ENCODE data around the gene CALHM5.

Gene CALHM5

GRCh38 chr6:116508527-116508926 lies 2.9 kb upstream of the CALHM5 start:
- no peak for DNase-seq (ENCODE audit: low read depth in 3 of 3)

- no peak for DNase-seq (ENCODE audit: low read depth in 3 of 3)
Measured at GRCh38 chr6:116512111-116512559, 696 bp downstream of the CALHM5 start.

- no peak for DNase-seq (ENCODE audit: low read depth in 3 of 3)
Measured at GRCh38 chr6:116512734-116513133, 1.3 kb downstream of the CALHM5 start.

GRCh38 chr6:116513224-116513875 lies 1.9 kb downstream of the CALHM5 start:
- DNase-seq (ENCODE audit: low read depth in 3 of 3) = no peak

GRCh38 chr6:116514111-116514510 lies 2.7 kb downstream of the CALHM5 start:
- no peak for DNase-seq (ENCODE audit: low read depth in 3 of 3)

- DNase-seq (ENCODE audit: low read depth in 3 of 3) = no peak
Measured at GRCh38 chr6:116515141-116515540, 3.7 kb downstream of the CALHM5 start.

- no peak for DNase-seq (ENCODE audit: low read depth in 3 of 3)
Measured at GRCh38 chr6:116518621-116519368, 7.4 kb downstream of the CALHM5 start.

GRCh38 chr6:116522896-116523295 lies 11.5 kb downstream of the CALHM5 start:
- no peak for DNase-seq (ENCODE audit: low read depth in 3 of 3)

- no peak for DNase-seq (ENCODE audit: low read depth in 3 of 3)
Measured at GRCh38 chr6:116524236-116524635, 12.8 kb downstream of the CALHM5 start.

- no peak for DNase-seq (ENCODE audit: low read depth in 3 of 3)
Measured at GRCh38 chr6:116528133-116528532, 16.7 kb downstream of the CALHM5 start.

- DNase-seq (ENCODE audit: low read depth in 3 of 3) = no peak
Measured at GRCh38 chr6:116528780-116529179, 17.3 kb downstream of the CALHM5 start.

GRCh38 chr6:116529466-116530290 lies 18.2 kb downstream of the CALHM5 start:
- no peak for DNase-seq (ENCODE audit: low read depth in 3 of 3)

- no peak for DNase-seq (ENCODE audit: low read depth in 3 of 3)
Measured at GRCh38 chr6:116530436-116530835, 19.0 kb downstream of the CALHM5 start.

GRCh38 chr6:116531675-116532570 lies 20.5 kb downstream of the CALHM5 start:
- DNase-seq (ENCODE audit: low read depth in 3 of 3) = peak; percentile 21 to 50 (median 32)

- DNase-seq (ENCODE audit: low read depth in 3 of 3) = no peak
Measured at GRCh38 chr6:116533233-116533957, 22.0 kb downstream of the CALHM5 start.

- DNase-seq (ENCODE audit: low read depth in 3 of 3) = no peak
Measured at GRCh38 chr6:116535109-116535508, 23.7 kb downstream of the CALHM5 start.

- DNase-seq (ENCODE audit: low read depth in 3 of 3) = peak in 2 of 3 donors; percentile 3 to 20
Measured at GRCh38 chr6:116536216-116536621, 24.8 kb downstream of the CALHM5 start.

GRCh38 chr6:116542426-116542825 lies 31.0 kb downstream of the CALHM5 start:
- DNase-seq (ENCODE audit: low read depth in 3 of 3) = no peak

GRCh38 chr6:116543149-116543548 lies 31.7 kb downstream of the CALHM5 start:
- no peak for DNase-seq (ENCODE audit: low read depth in 3 of 3)

- DNase-seq (ENCODE audit: low read depth in 3 of 3) = no peak
Measured at GRCh38 chr6:116545651-116546050, 34.2 kb downstream of the CALHM5 start, which contains the start of gene TRAPPC3L. Gene TRAPPC3L, minus strand, starts transcription at chr6:116545684. Its CDS starts 170 bp downstream, at chr6:116545514.

GRCh38 chr6:116547358-116547757 lies 35.9 kb downstream of the CALHM5 start:
- no peak for DNase-seq (ENCODE audit: low read depth in 3 of 3)
